Endothelial cell of umbilical vein (primary cell): ENCODE data around the gene TYRO3. TPM values are rescaled to one million over a fixed set of nuclear protein-coding genes. Genes with fewer than 3 reads are reported as not detected.

Experiments used
- BruUV-seq: library from RNA; stranded (reverse); fragments of 400-500 nt; replicated peaks from 2 replicates; lab custom pipeline; 2021; lab: Mats Ljungman, UMichigan
- CTCF ChIA-PET: fragments of 300-600, 350-600 bp; sonication (Branson Sonifier 250); formaldehyde crosslinking; loops from one replicate; lab custom pipeline; 2021; ENCODE audit warnings: antibody characterized with exemption, inconsistent platforms; lab: Charles Lee
- POLR2A ChIA-PET: fragments of 300-600, 350-600 bp; sonication (Branson Sonifier 250); formaldehyde crosslinking; loops from one replicate; lab custom pipeline; 2021; ENCODE audit warnings: antibody characterized with exemption, inconsistent platforms; lab: Charles Lee
- DNase-seq: peaks from one replicate; pipeline ENCODE4 v3.0.0-alpha.2; 2011; ENCODE audit warnings: low read depth, low spot score
- FAIRE-seq: peaks from 2 replicates; lab custom pipeline; 2011; peaks lifted over from hg19 to GRCh38; lab: Jason Lieb, UNC
- H2AFZ ChIP-seq: 2 replicates; pipeline ENCODE4 v1.6.0; 2012; ENCODE audit warnings: low read depth, low read length, control low read depth, inconsistent platforms
- H3K27ac ChIP-seq: 2 replicates; pipeline ENCODE4 v1.5.1; 2011; ENCODE audit warnings: low read depth, mild to moderate bottlenecking, control low read depth, low read length, moderate library complexity; ENCODE audit not compliant: insufficient read depth
- H3K27me3 ChIP-seq, 2 experiments: 2 replicates each; pipeline versions ENCODE4 v1.6.0 to v1.6.1; 2011; ENCODE audit warnings: low read length in 2 of 2, mixed read lengths in 1 of 2; ENCODE audit not compliant: control insufficient read depth in 2 of 2, insufficient read depth in 2 of 2
- H3K36me3 ChIP-seq, 2 experiments: 2 replicates in 1 of 2; 3 replicates in 1 of 2; pipeline ENCODE4 v1.5.1; 2011; ENCODE audit warnings: low read length in 2 of 2, mild to moderate bottlenecking in 1 of 2, moderate library complexity in 1 of 2; ENCODE audit not compliant: control insufficient read depth in 2 of 2, insufficient read depth in 2 of 2; ENCODE audit errors: extremely low read depth in 1 of 2
- H3K4me1 ChIP-seq: 3 replicates; pipeline ENCODE4 v1.5.1; 2011; ENCODE audit warnings: mild to moderate bottlenecking, low read length; ENCODE audit not compliant: control insufficient read depth, insufficient read depth; ENCODE audit errors: extremely low read depth
- H3K4me2 ChIP-seq: 2 replicates; pipeline ENCODE4 v1.6.1; 2011; ENCODE audit warnings: low read length, control low read depth, mixed read lengths; ENCODE audit not compliant: insufficient read depth
- H3K4me3 ChIP-seq, 3 experiments: fragments of 200-600 bp in 1 of 3; sonication (generic), shearing (Covaris generic) in 1 of 3; replicated peaks in 1 of 3; 2 replicates each; pipeline ENCODE4 v1.5.1; 2011 to 2016; ENCODE audit warnings: control low read depth in 3 of 3, low read length in 3 of 3, mild to moderate bottlenecking in 2 of 3, inconsistent platforms in 1 of 3, low read depth in 1 of 3, moderate library complexity in 1 of 3; ENCODE audit not compliant: insufficient read depth in 1 of 3
- H3K79me2 ChIP-seq: 2 replicates; pipeline ENCODE4 v1.6.0; 2012; ENCODE audit warnings: low read length, inconsistent platforms; ENCODE audit not compliant: control insufficient read depth, insufficient read depth
- H3K9ac ChIP-seq: replicated peaks from 2 replicates; pipeline ENCODE3; 2011; ENCODE audit warnings: low read length, control low read depth; ENCODE audit not compliant: insufficient read depth; ENCODE audit errors: extremely low read depth
- H3K9me1 ChIP-seq: replicated peaks from 3 replicates; pipeline ENCODE4 v1.6.0; 2011; ENCODE audit warnings: mild to moderate bottlenecking, low read length; ENCODE audit not compliant: control insufficient read depth, insufficient read depth; ENCODE audit errors: extremely low read depth
- H3K9me3 ChIP-seq: replicated peaks from 2 replicates; pipeline ENCODE4 v1.5.1; 2012; ENCODE audit warnings: low read length, inconsistent platforms; ENCODE audit not compliant: control insufficient read depth, insufficient read depth
- H4K20me1 ChIP-seq: replicated peaks from 2 replicates; pipeline ENCODE3; 2011; ENCODE audit warnings: mild to moderate bottlenecking, low read length; ENCODE audit not compliant: control insufficient read depth, insufficient read depth; ENCODE audit errors: extremely low read depth
- EZH2 ChIP-seq: IDR thresholded peaks from 2 replicates; pipeline ENCODE4 v1.6.1; 2012; ENCODE audit warnings: borderline replicate concordance, low read depth, mild to moderate bottlenecking, moderate library complexity, low read length, inconsistent platforms; ENCODE audit not compliant: severe bottlenecking
- FOS ChIP-seq: IDR thresholded peaks from 2 replicates; pipeline ENCODE4 v1.6.1; 2011; ENCODE audit warnings: mild to moderate bottlenecking, low read length, moderate library complexity, borderline replicate concordance; ENCODE audit not compliant: insufficient read depth
- GATA2 ChIP-seq: IDR thresholded peaks from 2 replicates; pipeline ENCODE4 v1.7.0; 2011; ENCODE audit warnings: low read depth, mild to moderate bottlenecking, moderate library complexity, mixed read lengths, low read length; ENCODE audit not compliant: insufficient read length, insufficient read depth
- JUN ChIP-seq: IDR thresholded peaks from 2 replicates; pipeline ENCODE4 v1.6.1; 2011; ENCODE audit warnings: borderline replicate concordance, low read depth; ENCODE audit not compliant: insufficient read length, insufficient read depth
- MYC ChIP-seq: IDR thresholded peaks from one replicate; pipeline ENCODE4 v1.6.1; 2011; ENCODE audit warnings: mild to moderate bottlenecking, low read depth, low read length
- POLR2A ChIP-seq: IDR thresholded peaks from 2 replicates; pipeline ENCODE4 v1.6.1; 2012; ENCODE audit warnings: low read depth, mild to moderate bottlenecking, control low read depth, low read length
- POLR2AphosphoS5 ChIP-seq: IDR thresholded peaks from 2 replicates; pipeline ENCODE4 v1.6.1; 2012; ENCODE audit warnings: low read depth, mild to moderate bottlenecking, control low read depth, low read length, moderate library complexity; ENCODE audit not compliant: insufficient read depth
- dilution Hi-C: fragments of 300-500 bp; cut with MboI; formaldehyde crosslinking; loops from one replicate; pipeline ENCODE4 v1.15.0; 2019; ENCODE audit warnings: low sequenced_read_pairs; ENCODE audit not compliant: extremely low pct_ligation_motif_present
- intact Hi-C: fragments of 100-400 bp; cut with micrococcal nuclease; formaldehyde crosslinking; loops from one replicate; pipeline ENCODE4 v1.10.0; 2022
- polyA plus RNA-seq, 4 experiments: library from polyadenylated mRNA; depleted of rRNA in 3 of 4; stranded (reverse) in 3 of 4; unstranded in 1 of 4; fragments of >200 nt; gene quantifications; 2 replicates each; pipeline versions ENCODE4 v1.2.1 to v1.2.3, GENCODE V29; 2011 to 2012; ENCODE audit warnings: missing spikeins in 1 of 4
- total RNA-seq: library from RNA; stranded (reverse); gene quantifications from 2 replicates; pipeline ENCODE4 v1.2.3, GENCODE V29; 2021
- TF ChIP-seq, protein P1 (sequence below): IDR thresholded peaks from 2 replicates; pipeline ENCODE4 v1.6.1; 2011; ENCODE audit not compliant: insufficient read depth, insufficient read length
- TF ChIP-seq, protein P2 (sequence below), 2 donors: IDR thresholded peaks; 1 replicate in 1 of 2; 2 replicates in 1 of 2; pipeline ENCODE4 v1.5.1; 2011; ENCODE audit warnings: low read length in 2 of 2, mild to moderate bottlenecking in 2 of 2, moderate library complexity in 2 of 2, control low read depth in 1 of 2, inconsistent platforms in 1 of 2, low read depth in 1 of 2; ENCODE audit not compliant: insufficient read depth in 1 of 2; ENCODE audit errors: extremely low read depth in 1 of 2

TYRO3 gene
- total and polyA plus RNA-seq, 2 donors (not counting 3 experiments of a cell fraction or from before 2014, with no cell fraction given) = 14.1 to 14.5 TPM

DNA sequence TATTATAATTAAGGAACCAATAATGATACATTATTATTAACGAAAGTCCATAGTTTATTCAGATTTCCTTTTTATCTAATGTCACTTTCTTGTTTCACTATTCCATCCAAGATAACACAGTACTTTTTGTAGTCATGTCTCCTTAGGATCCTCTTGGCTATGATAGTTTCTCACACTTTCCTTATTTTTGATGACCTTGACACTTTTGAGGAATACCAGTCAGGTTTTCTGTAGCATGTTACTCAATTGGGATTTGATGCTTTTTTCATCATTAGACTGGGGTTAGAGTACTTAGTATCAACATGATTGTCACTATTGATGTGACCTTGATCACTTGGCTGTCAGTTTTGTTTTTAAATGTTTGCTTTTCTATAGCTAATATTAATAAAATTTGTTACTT, 68.2 kb downstream of the TYRO3 start:
- no peaks in the 10 kb centered on the region for H3K79me2 ChIP-seq
- no peak for FAIRE-seq
- peaks cover 2% of the 10 kb centered on the region for H3K4me1 ChIP-seq
- no peaks in the 10 kb centered on the region for H3K36me3 ChIP-seq
- POLR2A ChIA-PET = no interaction called here
- TF ChIP-seq, protein P1, sequence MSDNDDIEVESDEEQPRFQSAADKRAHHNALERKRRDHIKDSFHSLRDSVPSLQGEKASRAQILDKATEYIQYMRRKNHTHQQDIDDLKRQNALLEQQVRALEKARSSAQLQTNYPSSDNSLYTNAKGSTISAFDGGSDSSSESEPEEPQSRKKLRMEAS = no peak
- no peak for TF ChIP-seq FOS
- TF ChIP-seq, protein P2, sequence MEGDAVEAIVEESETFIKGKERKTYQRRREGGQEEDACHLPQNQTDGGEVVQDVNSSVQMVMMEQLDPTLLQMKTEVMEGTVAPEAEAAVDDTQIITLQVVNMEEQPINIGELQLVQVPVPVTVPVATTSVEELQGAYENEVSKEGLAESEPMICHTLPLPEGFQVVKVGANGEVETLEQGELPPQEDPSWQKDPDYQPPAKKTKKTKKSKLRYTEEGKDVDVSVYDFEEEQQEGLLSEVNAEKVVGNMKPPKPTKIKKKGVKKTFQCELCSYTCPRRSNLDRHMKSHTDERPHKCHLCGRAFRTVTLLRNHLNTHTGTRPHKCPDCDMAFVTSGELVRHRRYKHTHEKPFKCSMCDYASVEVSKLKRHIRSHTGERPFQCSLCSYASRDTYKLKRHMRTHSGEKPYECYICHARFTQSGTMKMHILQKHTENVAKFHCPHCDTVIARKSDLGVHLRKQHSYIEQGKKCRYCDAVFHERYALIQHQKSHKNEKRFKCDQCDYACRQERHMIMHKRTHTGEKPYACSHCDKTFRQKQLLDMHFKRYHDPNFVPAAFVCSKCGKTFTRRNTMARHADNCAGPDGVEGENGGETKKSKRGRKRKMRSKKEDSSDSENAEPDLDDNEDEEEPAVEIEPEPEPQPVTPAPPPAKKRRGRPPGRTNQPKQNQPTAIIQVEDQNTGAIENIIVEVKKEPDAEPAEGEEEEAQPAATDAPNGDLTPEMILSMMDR (IDR thresholded peaks at IDR 0.05; ENCODE audit: extremely low read depth in 1 of 2, insufficient read depth in 1 of 2, low read depth in 1 of 2, low read length in 2 of 2) = no peak
- no peak for TF ChIP-seq POLR2A
- H3K9me3 ChIP-seq = no peaks in the 10 kb centered on the region
- intact Hi-C loops = no loop called here
- H3K27ac ChIP-seq = no peak overlapping the region
- dilution Hi-C loops = no loop called here
- BruUV-seq = no TSS peak
- no peak for DNase-seq
- CTCF ChIA-PET = interaction anchor here (2.2 kb wide), 1 partner anchor 24 kb away, joined by 8 read pairs; no protein-coding TSS in a partner anchor
- no peak overlapping the region for H3K9ac ChIP-seq
- no peaks in the 10 kb centered on the region for H4K20me1 ChIP-seq
- H3K4me2 ChIP-seq = no peak overlapping the region
- no peak overlapping the region for H3K4me3 ChIP-seq
- H2AFZ ChIP-seq = no peak overlapping the region
- H3K9me1 ChIP-seq = no peaks in the 10 kb centered on the region
- no peaks in the 10 kb centered on the region for H3K27me3 ChIP-seq

DNA sequence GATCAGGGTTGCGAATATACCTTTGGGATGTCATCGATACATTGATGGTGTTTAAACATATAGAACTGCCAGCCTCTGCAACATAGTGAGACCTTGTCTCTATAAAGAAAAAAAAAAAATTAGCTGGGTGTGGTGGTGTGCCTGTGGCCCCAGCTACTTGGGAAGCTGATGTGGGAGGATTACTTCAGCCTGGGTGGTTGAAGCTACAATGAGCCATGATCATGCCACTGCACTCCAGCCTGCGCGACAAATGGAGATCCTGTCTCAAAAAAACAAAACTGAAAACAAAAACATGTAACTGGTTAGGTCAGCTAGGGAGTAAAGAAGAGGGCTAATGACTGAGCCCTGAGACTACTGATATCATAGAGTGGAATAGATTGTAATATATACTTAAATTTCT, 70.5 kb downstream of the TYRO3 start:
- no peak for FAIRE-seq
- dilution Hi-C loops = no loop called here
- POLR2A ChIA-PET = no interaction called here

More for the DNA sequence above, 70.5 kb downstream of the TYRO3 start:
- Histone ChIP-seq H3K4me3 (no peak overlapping the region), H3K27me3 (no peaks in the 10 kb centered on the region), H3K9ac (no peak overlapping the region), H3K9me3 (no peaks in the 10 kb centered on the region), H3K4me1 (peaks cover 2% of the 10 kb centered on the region), H3K4me2 (no peak overlapping the region), H2AFZ (no peak overlapping the region), H3K9me1 (no peaks in the 10 kb centered on the region), H3K79me2 (no peaks in the 10 kb centered on the region), H4K20me1 (no peaks in the 10 kb centered on the region), H3K36me3 (no peaks in the 10 kb centered on the region), H3K27ac (no peak overlapping the region)
- no peak for TF ChIP-seq EZH2
- TF ChIP-seq POLR2AphosphoS5 = no peak
- TF ChIP-seq, protein P2 (IDR thresholded peaks at IDR 0.05; ENCODE audit: extremely low read depth in 1 of 2, insufficient read depth in 1 of 2, low read depth in 1 of 2, low read length in 2 of 2) = no peak
- TF ChIP-seq JUN = no peak
- no peak for TF ChIP-seq GATA2
- TF ChIP-seq FOS = no peak
- no peak for TF ChIP-seq MYC
- no peak for TF ChIP-seq POLR2A
- TF ChIP-seq, protein P1 = no peak
- CTCF ChIA-PET = interaction anchor here (1.5 to 2.8 kb wide), 2 partner anchors 26 to 164 kb away, joined by 4 to 10 read pairs; no protein-coding TSS in a partner anchor
- intact Hi-C loops = no loop called here
- DNase-seq = no peak
- no TSS peak for BruUV-seq
